Caco-2 (cell line): ENCODE measurements around the gene RBM48. TPM values are rescaled to one million over a fixed set of nuclear protein-coding genes. Genes with fewer than 3 reads are reported as not detected.

Experiments used
- BruUV-seq: library from RNA; stranded (reverse); fragments of 400-500 nt; replicated peaks from 2 replicates; lab custom pipeline; 2021; lab: Mats Ljungman, UMichigan
- CTCF ChIA-PET: fragments of 300-600 bp; sonication (Branson Sonifier 250); formaldehyde crosslinking; loops from one replicate; lab custom pipeline; 2022; ENCODE audit warnings: antibody characterized with exemption; lab: Charles Lee
- POLR2A ChIA-PET: fragments of 300-600 bp; sonication (Branson Sonifier 250); formaldehyde crosslinking; loops from one replicate; lab custom pipeline; 2022; ENCODE audit warnings: antibody characterized with exemption; lab: Charles Lee
- DNase-seq, 2 experiments: peaks; one replicate each; pipeline versions ENCODE4 v3.0.0 to v3.0.0-alpha.2; 2020 to 2022
- H3K27me3 ChIP-seq: replicated peaks from 2 replicates; pipeline ENCODE4 v1.6.0; 2011; ENCODE audit warnings: low read length; ENCODE audit not compliant: control insufficient read depth, insufficient read depth
- H3K36me3 ChIP-seq: 2 replicates; pipeline ENCODE4 v1.5.1; 2011; ENCODE audit warnings: low read length; ENCODE audit not compliant: control insufficient read depth, insufficient read depth
- H3K4me1 ChIP-seq: fragments of 250-450 bp; sonication (Bioruptor Pico); 2 replicates; pipeline ENCODE4 v1.5.1; 2020; ENCODE audit warnings: mild to moderate bottlenecking
- H3K4me3 ChIP-seq: 2 replicates; pipeline ENCODE4 v1.5.1; 2011; ENCODE audit warnings: low read depth, mild to moderate bottlenecking, control low read depth, low read length
- H3K9me3 ChIP-seq: fragments of 250-450 bp; sonication (Bioruptor Pico); 2 replicates; pipeline ENCODE4 v1.5.1; 2020; ENCODE audit warnings: mild to moderate bottlenecking, moderate library complexity
- H3K27ac Mint-ChIP-seq: one replicate; pipeline ENCODE4 v1.8.0; 2022; ENCODE audit warnings: mixed read lengths; ENCODE audit not compliant: unreplicated experiment
- H3K27me3 Mint-ChIP-seq: one replicate; pipeline ENCODE4 v1.8.0; 2022; ENCODE audit warnings: mixed read lengths; ENCODE audit not compliant: insufficient read depth, unreplicated experiment
- H3K36me3 Mint-ChIP-seq: one replicate; pipeline ENCODE4 v1.8.0; 2022; ENCODE audit warnings: mild to moderate bottlenecking, mixed read lengths; ENCODE audit not compliant: insufficient read depth, unreplicated experiment
- H3K4me1 Mint-ChIP-seq: one replicate; pipeline ENCODE4 v1.8.0; 2022; ENCODE audit warnings: low read depth, mixed read lengths; ENCODE audit not compliant: unreplicated experiment
- H3K4me3 Mint-ChIP-seq: one replicate; pipeline ENCODE4 v1.8.0; 2022; ENCODE audit warnings: mild to moderate bottlenecking, moderate library complexity, mixed read lengths; ENCODE audit not compliant: unreplicated experiment
- H3K9me3 Mint-ChIP-seq: one replicate; pipeline ENCODE4 v1.8.0; 2022; ENCODE audit warnings: mixed read lengths; ENCODE audit not compliant: unreplicated experiment
- CTCF ChIP-seq, 2 experiments: fragments of 200-600 bp in 1 of 2; IDR thresholded peaks; 1 replicate in 1 of 2; 2 replicates in 1 of 2; pipeline versions ENCODE4 v1.5.1 to v1.8.0; 2011 to 2022; ENCODE audit warnings: antibody characterized with exemption in 1 of 2, control low read depth in 1 of 2, inconsistent platforms in 1 of 2, low read depth in 1 of 2, low read length in 1 of 2, mild to moderate bottlenecking in 1 of 2, moderate library complexity in 1 of 2; ENCODE audit not compliant: insufficient read depth in 1 of 2, severe bottlenecking in 1 of 2, unreplicated experiment in 1 of 2
- intact Hi-C: fragments of 100-400 bp; cut with micrococcal nuclease; formaldehyde crosslinking; loops from one replicate; pipeline ENCODE4 v1.10.0; 2022; ENCODE audit not compliant: unreplicated experiment
- total RNA-seq: library from RNA; stranded (reverse); gene quantifications from 2 replicates; pipeline ENCODE4 v1.2.3, GENCODE V29; 2022

RBM48 gene
- total RNA-seq, 1 experiment from 2014 or later: 14.2 TPM

GRCh38 chr7:92584953-92585352 is 56.4 kb downstream of the RBM48 start:
- no peak overlapping the region for H3K4me3 Mint-ChIP-seq
- ChIA-PET CTCF (no interaction called here), POLR2A (no interaction called here)
- Histone ChIP-seq H3K4me3 (no peak overlapping the region), H3K9me3 (no peaks in the 10 kb centered on the region), H3K36me3 (no peaks in the 10 kb centered on the region; the same call in 1 of the 2 replicates), H3K4me1 (peaks cover 19% of the 10 kb centered on the region), H3K27me3 (no peaks in the 10 kb centered on the region)
- DNase-seq: no peak
- intact Hi-C loops: no loop called here
- H3K9me3 Mint-ChIP-seq: peaks cover 9% of the 10 kb centered on the region
- no TSS peak for BruUV-seq
- no peak overlapping the region for H3K27ac Mint-ChIP-seq
- H3K4me1 Mint-ChIP-seq: peaks cover 19% of the 10 kb centered on the region
- no peak for TF ChIP-seq CTCF (IDR thresholded peaks at IDR 0.05; ENCODE audit: insufficient read depth in 1 of 2, low read depth in 1 of 2, low read length in 1 of 2, severe bottlenecking in 1 of 2, unreplicated experiment in 1 of 2)
- H3K27me3 Mint-ChIP-seq: no peaks in the 10 kb centered on the region
- peaks cover 33% of the 10 kb centered on the region for H3K36me3 Mint-ChIP-seq

GRCh38 chr7:92586403-92586802 is 57.8 kb downstream of the RBM48 start:
- Histone ChIP-seq H3K27me3 (no peaks in the 10 kb centered on the region), H3K36me3 (no peaks in the 10 kb centered on the region; the same call in 1 of the 2 replicates), H3K4me3 (no peak overlapping the region), H3K9me3 (no peaks in the 10 kb centered on the region), H3K4me1 (peaks cover 23% of the 10 kb centered on the region)
- intact Hi-C loops: no loop called here
- CTCF ChIA-PET: no interaction called here
- POLR2A ChIA-PET: no interaction called here
- H3K4me1 Mint-ChIP-seq: peaks cover 19% of the 10 kb centered on the region
- H3K27ac Mint-ChIP-seq: no peak overlapping the region
- no peak overlapping the region for H3K4me3 Mint-ChIP-seq
- TF ChIP-seq CTCF (IDR thresholded peaks at IDR 0.05; ENCODE audit: insufficient read depth in 1 of 2, low read depth in 1 of 2, low read length in 1 of 2, severe bottlenecking in 1 of 2, unreplicated experiment in 1 of 2): no peak
- H3K9me3 Mint-ChIP-seq: peaks cover 9% of the 10 kb centered on the region
- H3K27me3 Mint-ChIP-seq: no peaks in the 10 kb centered on the region
- peaks cover 26% of the 10 kb centered on the region for H3K36me3 Mint-ChIP-seq
- BruUV-seq: no TSS peak
- no peak for DNase-seq

DNA sequence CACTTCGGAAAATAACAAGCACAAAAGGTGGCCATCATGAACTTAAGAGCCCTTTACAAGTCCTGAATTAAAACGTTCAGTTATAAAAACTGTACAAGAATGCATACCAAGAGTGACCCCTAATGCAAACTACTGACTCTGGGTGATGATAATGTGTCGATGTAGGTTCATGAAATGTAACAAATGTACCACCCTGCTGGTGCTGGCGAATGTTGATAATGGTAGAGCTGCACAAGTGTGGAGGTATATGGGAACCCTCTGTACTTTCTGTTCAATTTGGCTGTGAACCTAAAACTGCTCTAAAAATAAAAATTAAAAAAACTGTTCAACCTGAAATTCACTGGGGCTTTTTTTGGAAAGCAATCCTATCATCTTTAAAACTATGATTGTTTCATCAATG is 58.2 kb downstream of the RBM48 start:
- TF ChIP-seq CTCF (IDR thresholded peaks at IDR 0.05; ENCODE audit: insufficient read depth in 1 of 2, low read depth in 1 of 2, low read length in 1 of 2, severe bottlenecking in 1 of 2, unreplicated experiment in 1 of 2): no peak
- no peaks in the 10 kb centered on the region for H3K27me3 Mint-ChIP-seq
- H3K27ac Mint-ChIP-seq: no peak overlapping the region
- CTCF ChIA-PET: no interaction called here
- peaks cover 26% of the 10 kb centered on the region for H3K36me3 Mint-ChIP-seq
- H3K27me3 ChIP-seq: no peaks in the 10 kb centered on the region
- BruUV-seq: no TSS peak
- H3K4me3 Mint-ChIP-seq: no peak overlapping the region
- DNase-seq: no peak
- no peak overlapping the region for H3K4me3 ChIP-seq
- POLR2A ChIA-PET: no interaction called here
- H3K4me1 ChIP-seq: peaks cover 23% of the 10 kb centered on the region
- no peaks in the 10 kb centered on the region for H3K9me3 ChIP-seq
- H3K9me3 Mint-ChIP-seq: peaks cover 9% of the 10 kb centered on the region
- H3K36me3 ChIP-seq: no peaks in the 10 kb centered on the region; the same call in 1 of the 2 replicates
- intact Hi-C loops: no loop called here
- peaks cover 19% of the 10 kb centered on the region for H3K4me1 Mint-ChIP-seq

Other genes starting within 250 kb of the RBM48 start
- gene GATAD1, start 81.3 kb upstream of the RBM48 start, total RNA-seq: 36.7 and 38.2 TPM in 2 replicates
- 0.51 TPM in 1 of 2 replicates, not detected in the other for gene ERVW-1, start 50.8 kb upstream of the RBM48 start, total RNA-seq
- gene PEX1, start 275 bp upstream of the RBM48 start, total RNA-seq: 19.5 and 20.1 TPM in 2 replicates
- 41.9 and 42.5 TPM in 2 replicates for gene FAM133B, start 61.6 kb downstream of the RBM48 start, total RNA-seq